ENCODE data around the gene RPS27.
A peak's percentile ranks its signal among the peaks of the same experiment; 100 is the strongest.

DNA sequence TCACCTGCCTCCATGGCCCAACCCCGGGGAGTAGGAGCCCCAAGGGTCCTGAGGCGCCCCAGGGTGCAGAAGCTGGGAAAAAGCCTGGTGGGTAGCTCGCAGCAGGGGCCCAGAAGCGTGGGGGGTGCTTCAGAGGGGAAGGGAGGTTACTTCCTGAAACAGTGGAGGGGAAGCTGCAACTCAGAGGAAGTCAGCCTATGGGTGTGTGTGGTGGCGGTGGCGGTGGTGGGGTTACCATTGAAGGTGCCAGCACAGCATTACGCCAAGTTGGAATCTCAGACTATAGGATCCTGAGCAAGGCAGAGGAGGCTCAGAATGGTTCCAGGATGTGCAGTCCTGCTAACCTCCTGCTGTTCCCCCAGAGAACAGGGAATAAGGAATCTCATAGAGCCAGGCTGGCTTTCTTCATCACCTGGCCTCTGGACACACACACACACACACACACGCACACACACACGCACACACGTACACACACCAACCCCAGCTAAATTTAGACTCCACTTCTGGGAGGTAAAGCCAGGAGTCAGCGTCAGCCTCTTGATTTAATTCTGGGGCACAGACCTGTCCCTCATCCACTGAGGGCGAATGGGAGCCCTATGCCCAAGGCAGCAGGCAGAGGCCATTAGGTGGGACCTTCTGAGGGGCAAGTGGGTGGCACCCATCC, 45.3 kb upstream of the RPS27 start:
- TF ChIP-seq, protein P1, sequence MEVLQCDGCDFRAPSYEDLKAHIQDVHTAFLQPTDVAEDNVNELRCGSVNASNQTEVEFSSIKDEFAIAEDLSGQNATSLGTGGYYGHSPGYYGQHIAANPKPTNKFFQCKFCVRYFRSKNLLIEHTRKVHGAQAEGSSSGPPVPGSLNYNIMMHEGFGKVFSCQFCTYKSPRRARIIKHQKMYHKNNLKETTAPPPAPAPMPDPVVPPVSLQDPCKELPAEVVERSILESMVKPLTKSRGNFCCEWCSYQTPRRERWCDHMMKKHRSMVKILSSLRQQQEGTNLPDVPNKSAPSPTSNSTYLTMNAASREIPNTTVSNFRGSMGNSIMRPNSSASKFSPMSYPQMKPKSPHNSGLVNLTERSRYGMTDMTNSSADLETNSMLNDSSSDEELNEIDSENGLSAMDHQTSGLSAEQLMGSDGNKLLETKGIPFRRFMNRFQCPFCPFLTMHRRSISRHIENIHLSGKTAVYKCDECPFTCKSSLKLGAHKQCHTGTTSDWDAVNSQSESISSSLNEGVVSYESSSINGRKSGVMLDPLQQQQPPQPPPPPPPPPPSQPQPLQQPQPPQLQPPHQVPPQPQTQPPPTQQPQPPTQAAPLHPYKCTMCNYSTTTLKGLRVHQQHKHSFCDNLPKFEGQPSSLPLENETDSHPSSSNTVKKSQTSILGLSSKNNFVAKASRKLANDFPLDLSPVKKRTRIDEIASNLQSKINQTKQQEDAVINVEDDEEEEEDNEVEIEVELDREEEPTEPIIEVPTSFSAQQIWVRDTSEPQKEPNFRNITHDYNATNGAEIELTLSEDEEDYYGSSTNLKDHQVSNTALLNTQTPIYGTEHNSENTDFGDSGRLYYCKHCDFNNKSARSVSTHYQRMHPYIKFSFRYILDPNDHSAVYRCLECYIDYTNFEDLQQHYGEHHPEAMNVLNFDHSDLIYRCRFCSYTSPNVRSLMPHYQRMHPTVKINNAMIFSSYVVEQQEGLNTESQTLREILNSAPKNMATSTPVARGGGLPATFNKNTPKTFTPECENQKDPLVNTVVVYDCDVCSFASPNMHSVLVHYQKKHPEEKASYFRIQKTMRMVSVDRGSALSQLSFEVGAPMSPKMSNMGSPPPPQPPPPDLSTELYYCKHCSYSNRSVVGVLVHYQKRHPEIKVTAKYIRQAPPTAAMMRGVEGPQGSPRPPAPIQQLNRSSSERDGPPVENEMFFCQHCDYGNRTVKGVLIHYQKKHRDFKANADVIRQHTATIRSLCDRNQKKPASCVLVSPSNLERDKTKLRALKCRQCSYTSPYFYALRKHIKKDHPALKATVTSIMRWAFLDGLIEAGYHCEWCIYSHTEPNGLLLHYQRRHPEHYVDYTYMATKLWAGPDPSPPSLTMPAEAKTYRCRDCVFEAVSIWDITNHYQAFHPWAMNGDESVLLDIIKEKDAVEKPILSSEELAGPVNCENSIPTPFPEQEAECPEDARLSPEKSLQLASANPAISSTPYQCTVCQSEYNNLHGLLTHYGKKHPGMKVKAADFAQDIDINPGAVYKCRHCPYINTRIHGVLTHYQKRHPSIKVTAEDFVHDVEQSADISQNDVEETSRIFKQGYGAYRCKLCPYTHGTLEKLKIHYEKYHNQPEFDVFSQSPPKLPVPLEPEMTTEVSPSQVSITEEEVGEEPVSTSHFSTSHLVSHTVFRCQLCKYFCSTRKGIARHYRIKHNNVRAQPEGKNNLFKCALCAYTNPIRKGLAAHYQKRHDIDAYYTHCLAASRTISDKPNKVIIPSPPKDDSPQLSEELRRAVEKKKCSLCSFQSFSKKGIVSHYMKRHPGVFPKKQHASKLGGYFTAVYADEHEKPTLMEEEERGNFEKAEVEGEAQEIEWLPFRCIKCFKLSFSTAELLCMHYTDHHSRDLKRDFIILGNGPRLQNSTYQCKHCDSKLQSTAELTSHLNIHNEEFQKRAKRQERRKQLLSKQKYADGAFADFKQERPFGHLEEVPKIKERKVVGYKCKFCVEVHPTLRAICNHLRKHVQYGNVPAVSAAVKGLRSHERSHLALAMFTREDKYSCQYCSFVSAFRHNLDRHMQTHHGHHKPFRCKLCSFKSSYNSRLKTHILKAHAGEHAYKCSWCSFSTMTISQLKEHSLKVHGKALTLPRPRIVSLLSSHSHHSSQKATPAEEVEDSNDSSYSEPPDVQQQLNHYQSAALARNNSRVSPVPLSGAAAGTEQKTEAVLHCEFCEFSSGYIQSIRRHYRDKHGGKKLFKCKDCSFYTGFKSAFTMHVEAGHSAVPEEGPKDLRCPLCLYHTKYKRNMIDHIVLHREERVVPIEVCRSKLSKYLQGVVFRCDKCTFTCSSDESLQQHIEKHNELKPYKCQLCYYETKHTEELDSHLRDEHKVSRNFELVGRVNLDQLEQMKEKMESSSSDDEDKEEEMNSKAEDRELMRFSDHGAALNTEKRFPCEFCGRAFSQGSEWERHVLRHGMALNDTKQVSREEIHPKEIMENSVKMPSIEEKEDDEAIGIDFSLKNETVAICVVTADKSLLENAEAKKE (CRISPR knock-in tag; IDR thresholded peaks at IDR 0.05) = no peak
- TF ChIP-seq, protein P2, sequence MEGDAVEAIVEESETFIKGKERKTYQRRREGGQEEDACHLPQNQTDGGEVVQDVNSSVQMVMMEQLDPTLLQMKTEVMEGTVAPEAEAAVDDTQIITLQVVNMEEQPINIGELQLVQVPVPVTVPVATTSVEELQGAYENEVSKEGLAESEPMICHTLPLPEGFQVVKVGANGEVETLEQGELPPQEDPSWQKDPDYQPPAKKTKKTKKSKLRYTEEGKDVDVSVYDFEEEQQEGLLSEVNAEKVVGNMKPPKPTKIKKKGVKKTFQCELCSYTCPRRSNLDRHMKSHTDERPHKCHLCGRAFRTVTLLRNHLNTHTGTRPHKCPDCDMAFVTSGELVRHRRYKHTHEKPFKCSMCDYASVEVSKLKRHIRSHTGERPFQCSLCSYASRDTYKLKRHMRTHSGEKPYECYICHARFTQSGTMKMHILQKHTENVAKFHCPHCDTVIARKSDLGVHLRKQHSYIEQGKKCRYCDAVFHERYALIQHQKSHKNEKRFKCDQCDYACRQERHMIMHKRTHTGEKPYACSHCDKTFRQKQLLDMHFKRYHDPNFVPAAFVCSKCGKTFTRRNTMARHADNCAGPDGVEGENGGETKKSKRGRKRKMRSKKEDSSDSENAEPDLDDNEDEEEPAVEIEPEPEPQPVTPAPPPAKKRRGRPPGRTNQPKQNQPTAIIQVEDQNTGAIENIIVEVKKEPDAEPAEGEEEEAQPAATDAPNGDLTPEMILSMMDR (conservative IDR thresholded peaks at IDR 0.05; ENCODE audit: low read depth in 2 of 2) = no peak
- no peak for TF ChIP-seq EZH2 (IDR thresholded peaks at IDR 0.05; ENCODE audit: low read depth, unreplicated experiment)
- TF ChIP-seq EZH2phosphoT487 (IDR thresholded peaks at IDR 0.05; ENCODE audit: unreplicated experiment) = no peak
- TF ChIP-seq POLR2AphosphoS5 (IDR thresholded peaks at IDR 0.05; ENCODE audit: low read depth) = no peak
- TF ChIP-seq NANOG (IDR thresholded peaks at IDR 0.05; ENCODE audit: borderline replicate concordance) = no peak
- TF ChIP-seq, protein P3, sequence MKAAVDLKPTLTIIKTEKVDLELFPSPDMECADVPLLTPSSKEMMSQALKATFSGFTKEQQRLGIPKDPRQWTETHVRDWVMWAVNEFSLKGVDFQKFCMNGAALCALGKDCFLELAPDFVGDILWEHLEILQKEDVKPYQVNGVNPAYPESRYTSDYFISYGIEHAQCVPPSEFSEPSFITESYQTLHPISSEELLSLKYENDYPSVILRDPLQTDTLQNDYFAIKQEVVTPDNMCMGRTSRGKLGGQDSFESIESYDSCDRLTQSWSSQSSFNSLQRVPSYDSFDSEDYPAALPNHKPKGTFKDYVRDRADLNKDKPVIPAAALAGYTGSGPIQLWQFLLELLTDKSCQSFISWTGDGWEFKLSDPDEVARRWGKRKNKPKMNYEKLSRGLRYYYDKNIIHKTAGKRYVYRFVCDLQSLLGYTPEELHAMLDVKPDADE (IDR thresholded peaks at IDR 0.05) = 0 out of 2 replicates have a peak, but pooled peaks have one; percentile 10
- no peak for TF ChIP-seq CREB1 (CRISPR knock-in tag; IDR thresholded peaks at IDR 0.05; ENCODE audit: low read depth)
